HepG2 (cell line): ENCODE results near the gene CEP89. TPM values are rescaled to one million over a fixed set of nuclear protein-coding genes. Genes with fewer than 3 reads are reported as not detected.

Experiments used
- ATAC-seq: fragments of 200-7000 bp; cut with Tn5 transposase; 3 replicates; pipeline ENCODE4 v1.9.1; 2020; ENCODE audit warnings: mild to moderate bottlenecking, moderate library complexity
- BruUV-seq: library from RNA; stranded (reverse); fragments of 400-500 nt; replicated peaks from 2 replicates; lab custom pipeline; 2021; lab: Mats Ljungman, UMichigan
- CTCF ChIA-PET: fragments of 300-600 bp; formaldehyde crosslinking; extraction: SDS; loops from one replicate; lab custom pipeline; 2021; ENCODE audit warnings: low total read pairs, inconsistent platforms, low intra/inter-chr PET ratio; lab: Yijun Ruan, JAX
- POLR2A ChIA-PET: fragments of 350-600 bp; sonication (Branson Sonifier 250); formaldehyde crosslinking; loops from one replicate; lab custom pipeline; 2020; ENCODE audit warnings: antibody characterized with exemption, inconsistent platforms; lab: Yijun Ruan, JAX
- DNase-seq: peaks from one replicate; pipeline ENCODE4 v3.0.0-alpha.2; 2015; ENCODE audit warnings: low spot score
- FAIRE-seq: peaks from 3 replicates; lab custom pipeline; 2011; peaks lifted over from hg19 to GRCh38; lab: Jason Lieb, UNC
- H2AFZ ChIP-seq: one replicate; pipeline ENCODE4 v1.6.1; 2011; ENCODE audit warnings: low read length, inconsistent platforms
- H3K27ac ChIP-seq: fragments of 300-600 bp; 3 replicates; pipeline ENCODE4 v1.8.0; 2011; ENCODE audit warnings: mixed run types, mild to moderate bottlenecking, mixed read lengths, low read length, inconsistent platforms; ENCODE audit not compliant: insufficient read depth; ENCODE audit errors: extremely low read length
- H3K27me3 ChIP-seq, 2 experiments: fragments of 200-600 bp in 1 of 2; 2 replicates in 1 of 2; 3 replicates in 1 of 2; pipeline versions ENCODE4 v1.6.0 to v1.8.0; 2011; ENCODE audit warnings: low read length in 2 of 2, mild to moderate bottlenecking in 2 of 2, moderate library complexity in 2 of 2, inconsistent platforms in 1 of 2; ENCODE audit not compliant: insufficient read depth in 2 of 2, control insufficient read depth in 1 of 2
- H3K36me3 ChIP-seq, 2 experiments: fragments of 200-600 bp in 1 of 2; replicated peaks in 1 of 2; 2 replicates in 1 of 2; 3 replicates in 1 of 2; pipeline versions ENCODE4 v1.5.1 to v1.8.0; 2011; ENCODE audit warnings: low read length in 2 of 2, inconsistent platforms in 1 of 2; ENCODE audit not compliant: insufficient read depth in 2 of 2, control insufficient read depth in 1 of 2
- H3K4me1 ChIP-seq: 2 replicates; pipeline ENCODE4 v1.5.1; 2012; ENCODE audit warnings: low read length, inconsistent platforms; ENCODE audit not compliant: insufficient read depth
- H3K4me2 ChIP-seq: 2 replicates; pipeline ENCODE4 v1.6.0; 2011; ENCODE audit warnings: low read depth, low read length, inconsistent platforms
- H3K4me3 ChIP-seq, 3 experiments: fragments of 200-600 bp in 1 of 3; sonication (generic), shearing (Covaris generic) in 1 of 3; replicated peaks in 1 of 3; 2 replicates each; pipeline ENCODE4 v1.5.1; 2011 to 2016; ENCODE audit warnings: low read length in 3 of 3, inconsistent platforms in 2 of 3, low read depth in 2 of 3, mild to moderate bottlenecking in 2 of 3, control low read depth in 1 of 3, mixed read lengths in 1 of 3; ENCODE audit not compliant: insufficient read depth in 1 of 3
- H3K79me2 ChIP-seq: one replicate; pipeline ENCODE4 v1.6.1; 2011; ENCODE audit warnings: low read length, inconsistent platforms; ENCODE audit not compliant: insufficient read depth
- H3K9ac ChIP-seq: 2 replicates; pipeline ENCODE4 v1.6.0; 2011; ENCODE audit warnings: mild to moderate bottlenecking, low read depth, low read length, inconsistent platforms; ENCODE audit not compliant: insufficient read depth
- H3K9me3 ChIP-seq: 2 replicates; pipeline ENCODE4 v1.5.1; 2012; ENCODE audit warnings: mild to moderate bottlenecking, low read length
- H4K20me1 ChIP-seq: 2 replicates; pipeline ENCODE4 v1.6.0; 2011; ENCODE audit warnings: inconsistent platforms, mild to moderate bottlenecking, low read length, moderate library complexity; ENCODE audit not compliant: insufficient read depth
- KDM2A ChIP-seq: sonication (generic); formaldehyde crosslinking; IDR thresholded peaks from 2 replicates; pipeline ENCODE4 v1.4.0; 2020; ENCODE audit warnings: low read depth, missing genetic modification reagents, borderline replicate concordance
- MED1 ChIP-seq: sonication (generic); formaldehyde crosslinking; IDR thresholded peaks from 2 replicates; pipeline ENCODE4 v1.4.0; 2020; ENCODE audit warnings: missing genetic modification reagents
- SP5 ChIP-seq: IDR thresholded peaks from 2 replicates; pipeline ENCODE4 v1.6.1; 2016; ENCODE audit warnings: low read depth, borderline replicate concordance
- STAG1 ChIP-seq: sonication (generic); formaldehyde crosslinking; IDR thresholded peaks from 2 replicates; pipeline ENCODE4 v1.4.0; 2020; ENCODE audit warnings: missing genetic modification reagents
- THAP7 ChIP-seq: sonication (generic); formaldehyde crosslinking; IDR thresholded peaks from 2 replicates; pipeline ENCODE4 v1.8.1; 2023; ENCODE audit warnings: mild to moderate bottlenecking, missing genetic modification reagents
- ZNF160 ChIP-seq: sonication (generic); formaldehyde crosslinking; IDR thresholded peaks from 2 replicates; pipeline ENCODE4 v1.8.0; 2022; ENCODE audit warnings: mild to moderate bottlenecking, inconsistent platforms, missing genetic modification reagents
- WGBS: methylation state at CpG from one replicate; pipeline ENCODE4 v1.1.6; 2017; ENCODE audit warnings: low lambda C conversion rate; 5-methylcytosine and 5-hydroxymethylcytosine counted together
- in situ Hi-C: cut with HindIII; loops from 2 replicates; pipeline ENCODE4 v1.10.0; 2017; ENCODE audit warnings: low pct_unique_long_range_greater_than_20kb; ENCODE audit not compliant: extremely low pct_ligation_motif_present
- intact Hi-C: fragments of 100-400 bp; cut with micrococcal nuclease; formaldehyde crosslinking; loops from one replicate; pipeline ENCODE4 v1.10.0; 2022; ENCODE audit not compliant: unreplicated experiment
- polyA plus RNA-seq, 8 experiments: library from polyadenylated mRNA; depleted of rRNA in 3 of 8; stranded (reverse) in 7 of 8; unstranded in 1 of 8; fragments of >200 nt; fragmentation: Illumina TruSeq in 4 of 8; extraction: Trizol in 4 of 8; gene quantifications; 2 replicates each; pipeline versions ENCODE4 v1.2.1 to v1.2.3, GENCODE V29; 2011 to 2016; ENCODE audit warnings: low read depth in 4 of 8, missing spikeins in 1 of 8, mixed read lengths in 1 of 8; ENCODE audit not compliant: insufficient read depth in 1 of 8
- total RNA-seq, 5 experiments: library from RNA; depleted of rRNA; stranded (reverse); fragments of >200 nt; fragmentation: Illumina TruSeq; extraction: Trizol; gene quantifications; 2 replicates each; pipeline ENCODE4 v1.2.3, GENCODE V29; 2016; ENCODE audit warnings: low read depth in 1 of 5
- TF ChIP-seq, protein P1 (sequence below): sonication (generic); formaldehyde crosslinking; IDR thresholded peaks from 2 replicates; pipeline ENCODE4 v1.4.0; 2020; ENCODE audit warnings: missing genetic modification reagents

The CEP89 gene
- total and polyA plus RNA-seq, 2 of the 13 experiments (the other 11 are each of a cell fraction or from before 2014, with no cell fraction given): 7.2 to 10.9 TPM

DNA sequence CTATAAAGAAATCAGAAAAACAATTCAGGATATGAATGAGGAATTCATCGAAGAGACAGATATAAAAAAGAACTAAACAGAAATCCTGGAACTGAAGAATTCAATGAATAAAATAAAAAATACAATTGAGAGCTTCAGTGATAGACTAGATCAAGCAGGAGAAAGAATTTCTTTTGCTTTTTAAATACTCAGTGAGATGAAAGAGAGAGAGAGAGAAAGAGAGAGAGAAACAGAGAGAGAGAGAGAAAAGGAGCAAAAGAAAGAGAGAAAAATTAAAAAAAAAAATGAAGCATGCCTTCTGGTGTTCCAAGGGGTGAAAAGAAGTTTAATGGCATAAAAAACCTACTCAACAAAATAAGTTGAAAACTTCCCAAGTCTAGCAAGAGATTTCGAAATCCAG lies 80.1 kb downstream of the CEP89 start:
- no peak overlapping the region for H3K4me2 ChIP-seq
- no peaks in the 10 kb centered on the region for H3K27me3 ChIP-seq
- no peaks in the 10 kb centered on the region for H4K20me1 ChIP-seq
- no peak overlapping the region for H3K27ac ChIP-seq
- FAIRE-seq (no peak), ATAC-seq (no peak), DNase-seq (no peak)
- intact Hi-C loops (no loop called here), in situ Hi-C loops (no loop called here)
- H3K4me3 ChIP-seq: no peak overlapping the region
- H3K79me2 ChIP-seq: no peaks in the 10 kb centered on the region
- WGBS: 92% methylated on average over 2 of the region's 2 CpGs
- POLR2A ChIA-PET: no interaction called here
- peaks cover 14% of the 10 kb centered on the region for H3K9me3 ChIP-seq
- H3K4me1 ChIP-seq: no peaks in the 10 kb centered on the region
- no peaks in the 10 kb centered on the region; a peak in 2 of 5 replicates for H3K36me3 ChIP-seq
- no TSS peak for BruUV-seq
- no peak overlapping the region for H2AFZ ChIP-seq
- CTCF ChIA-PET: no interaction called here
- H3K9ac ChIP-seq: no peak overlapping the region
- TF ChIP-seq KDM2A (no peak), STAG1 (CRISPR knock-in tag) (no peak), SP5 (CRISPR knock-in tag) (no peak), THAP7 (no peak), ZNF160 (CRISPR knock-in tag) (peak; percentile 92), MED1 (no peak)
- TF ChIP-seq, protein P1, sequence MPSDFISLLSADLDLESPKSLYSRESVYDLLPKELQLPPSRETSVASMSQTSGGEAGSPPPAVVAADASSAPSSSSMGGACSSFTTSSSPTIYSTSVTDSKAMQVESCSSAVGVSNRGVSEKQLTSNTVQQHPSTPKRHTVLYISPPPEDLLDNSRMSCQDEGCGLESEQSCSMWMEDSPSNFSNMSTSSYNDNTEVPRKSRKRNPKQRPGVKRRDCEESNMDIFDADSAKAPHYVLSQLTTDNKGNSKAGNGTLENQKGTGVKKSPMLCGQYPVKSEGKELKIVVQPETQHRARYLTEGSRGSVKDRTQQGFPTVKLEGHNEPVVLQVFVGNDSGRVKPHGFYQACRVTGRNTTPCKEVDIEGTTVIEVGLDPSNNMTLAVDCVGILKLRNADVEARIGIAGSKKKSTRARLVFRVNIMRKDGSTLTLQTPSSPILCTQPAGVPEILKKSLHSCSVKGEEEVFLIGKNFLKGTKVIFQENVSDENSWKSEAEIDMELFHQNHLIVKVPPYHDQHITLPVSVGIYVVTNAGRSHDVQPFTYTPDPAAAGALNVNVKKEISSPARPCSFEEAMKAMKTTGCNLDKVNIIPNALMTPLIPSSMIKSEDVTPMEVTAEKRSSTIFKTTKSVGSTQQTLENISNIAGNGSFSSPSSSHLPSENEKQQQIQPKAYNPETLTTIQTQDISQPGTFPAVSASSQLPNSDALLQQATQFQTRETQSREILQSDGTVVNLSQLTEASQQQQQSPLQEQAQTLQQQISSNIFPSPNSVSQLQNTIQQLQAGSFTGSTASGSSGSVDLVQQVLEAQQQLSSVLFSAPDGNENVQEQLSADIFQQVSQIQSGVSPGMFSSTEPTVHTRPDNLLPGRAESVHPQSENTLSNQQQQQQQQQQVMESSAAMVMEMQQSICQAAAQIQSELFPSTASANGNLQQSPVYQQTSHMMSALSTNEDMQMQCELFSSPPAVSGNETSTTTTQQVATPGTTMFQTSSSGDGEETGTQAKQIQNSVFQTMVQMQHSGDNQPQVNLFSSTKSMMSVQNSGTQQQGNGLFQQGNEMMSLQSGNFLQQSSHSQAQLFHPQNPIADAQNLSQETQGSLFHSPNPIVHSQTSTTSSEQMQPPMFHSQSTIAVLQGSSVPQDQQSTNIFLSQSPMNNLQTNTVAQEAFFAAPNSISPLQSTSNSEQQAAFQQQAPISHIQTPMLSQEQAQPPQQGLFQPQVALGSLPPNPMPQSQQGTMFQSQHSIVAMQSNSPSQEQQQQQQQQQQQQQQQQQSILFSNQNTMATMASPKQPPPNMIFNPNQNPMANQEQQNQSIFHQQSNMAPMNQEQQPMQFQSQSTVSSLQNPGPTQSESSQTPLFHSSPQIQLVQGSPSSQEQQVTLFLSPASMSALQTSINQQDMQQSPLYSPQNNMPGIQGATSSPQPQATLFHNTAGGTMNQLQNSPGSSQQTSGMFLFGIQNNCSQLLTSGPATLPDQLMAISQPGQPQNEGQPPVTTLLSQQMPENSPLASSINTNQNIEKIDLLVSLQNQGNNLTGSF (CRISPR knock-in tag): no peak
